Neural cell (in vitro differentiated cells): Measurements from ENCODE around the gene SS18L1. TPM values are rescaled to one million over a fixed set of nuclear protein-coding genes. Genes with fewer than 3 reads are reported as not detected.

Source experiments
- H2AFZ ChIP-seq: fragments of 200-600, 300-800 bp; sonication (generic), shearing (Covaris generic); 2 replicates; pipeline ENCODE4 v1.6.0; 2014; ENCODE audit warnings: low read depth, mild to moderate bottlenecking, antibody characterized with exemption, low read length, moderate library complexity
- H3F3A ChIP-seq: fragments of 200-600 bp; shearing (Covaris generic); 2 replicates; pipeline ENCODE4 v1.6.1; 2016; ENCODE audit warnings: mild to moderate bottlenecking, moderate library complexity, mixed read lengths, antibody characterized with exemption, low read length; ENCODE audit not compliant: insufficient read depth, poor library complexity, severe bottlenecking
- H3K27ac ChIP-seq: fragments of 200-600, 300-800 bp; sonication (generic), shearing (Covaris generic); 2 replicates; pipeline ENCODE4 v1.5.1; 2014; ENCODE audit warnings: mild to moderate bottlenecking, low read length, moderate library complexity
- H3K27me3 ChIP-seq: fragments of 300-800, 200-600 bp; sonication (generic), shearing (Covaris generic); 2 replicates; pipeline ENCODE4 v1.6.0; 2014; ENCODE audit warnings: mild to moderate bottlenecking, low read depth, low read length, moderate library complexity; ENCODE audit not compliant: insufficient read depth
- H3K36me3 ChIP-seq: fragments of 300-800, 200-600 bp; sonication (generic), shearing (Covaris generic); 2 replicates; pipeline ENCODE4 v1.5.1; 2014; ENCODE audit warnings: mild to moderate bottlenecking, antibody characterized with exemption, low read length, moderate library complexity; ENCODE audit not compliant: insufficient read depth
- H3K4me2 ChIP-seq: fragments of 300-800, 200-600 bp; sonication (generic), shearing (Covaris generic); 2 replicates; pipeline ENCODE4 v1.6.0; 2014; ENCODE audit warnings: mild to moderate bottlenecking, low read length
- H3K4me3 ChIP-seq: fragments of 300-800, 200-600 bp; sonication (generic), shearing (Covaris generic); 2 replicates; pipeline ENCODE4 v1.5.1; 2014; ENCODE audit warnings: mild to moderate bottlenecking, low read length, moderate library complexity
- H3K79me2 ChIP-seq: fragments of 200-600 bp; shearing (Covaris generic); replicated peaks from 2 replicates; pipeline ENCODE4 v1.6.0; 2014; ENCODE audit warnings: mild to moderate bottlenecking, low read length, moderate library complexity; ENCODE audit not compliant: insufficient read depth
- H3K9ac ChIP-seq: fragments of 300-800, 200-600 bp; sonication (generic), shearing (Covaris generic); 2 replicates; pipeline ENCODE4 v1.6.1; 2016; ENCODE audit warnings: mild to moderate bottlenecking, low read length, mixed read lengths
- H3K9me2 ChIP-seq: fragments of 200-600 bp; shearing (Covaris generic); 2 replicates; pipeline ENCODE4 v1.6.1; 2016; ENCODE audit warnings: mild to moderate bottlenecking, low read length, mixed read lengths; ENCODE audit not compliant: insufficient read depth
- H3K9me3 ChIP-seq: fragments of 200-600, 300-800 bp; sonication (generic), shearing (Covaris generic); 2 replicates; pipeline ENCODE4 v1.6.1; 2016; ENCODE audit warnings: mild to moderate bottlenecking, mixed run types, low read length, moderate library complexity, mixed read lengths
- H4K20me1 ChIP-seq: fragments of 200-600 bp; shearing (Covaris generic); 2 replicates; pipeline ENCODE4 v1.6.1; 2016; ENCODE audit warnings: mild to moderate bottlenecking, mixed run types; ENCODE audit not compliant: insufficient read depth
- CTCF ChIP-seq: fragments of 450-650 bp; IDR thresholded peaks from 2 replicates; pipeline ENCODE4 v1.5.1; 2014; ENCODE audit warnings: antibody characterized with exemption, mild to moderate bottlenecking, moderate library complexity; ENCODE audit not compliant: poor library complexity, severe bottlenecking
- EP300 ChIP-seq: fragments of 450-650 bp; conservative IDR thresholded peaks from 2 replicates; pipeline ENCODE4 v1.6.1; 2014; ENCODE audit warnings: antibody characterized with exemption, mild to moderate bottlenecking, moderate library complexity; ENCODE audit not compliant: poor library complexity, severe bottlenecking
- EZH2 ChIP-seq: fragments of 200-600, 300-800 bp; shearing (Covaris generic), sonication (generic); IDR thresholded peaks from 2 replicates; pipeline ENCODE4 v1.6.1; 2014; ENCODE audit warnings: antibody characterized with exemption, low read length, borderline replicate concordance, mild to moderate bottlenecking; ENCODE audit not compliant: insufficient read depth, poor library complexity, severe bottlenecking
- MXI1 ChIP-seq: fragments of 450-650 bp; conservative IDR thresholded peaks from 2 replicates; pipeline ENCODE4 v1.6.1; 2014; ENCODE audit warnings: antibody characterized with exemption, mild to moderate bottlenecking; ENCODE audit not compliant: poor library complexity, severe bottlenecking
- POLR2AphosphoS5 ChIP-seq: IDR thresholded peaks from 2 replicates; pipeline ENCODE4 v1.6.1; 2012
- RAD21 ChIP-seq: fragments of 450-650 bp; conservative IDR thresholded peaks from 2 replicates; pipeline ENCODE4 v1.6.1; 2014; ENCODE audit warnings: antibody characterized with exemption, mild to moderate bottlenecking, moderate library complexity
- SMC3 ChIP-seq: fragments of 450-650 bp; conservative IDR thresholded peaks from 2 replicates; pipeline ENCODE4 v1.6.1; 2014; ENCODE audit warnings: antibody characterized with exemption, mild to moderate bottlenecking, moderate library complexity; ENCODE audit not compliant: poor library complexity
- TAF1 ChIP-seq: IDR thresholded peaks from 2 replicates; pipeline ENCODE4 v1.6.1; 2012; ENCODE audit warnings: low read depth
- polyA plus RNA-seq: library from polyadenylated mRNA; depleted of rRNA; stranded (reverse); fragments of >200 nt; gene quantifications from 2 replicates; pipeline ENCODE4 v1.2.3, GENCODE V29; 2014
- TF ChIP-seq, protein P1 (sequence below): IDR thresholded peaks from 2 replicates; pipeline ENCODE4 v1.6.1; 2012; ENCODE audit warnings: borderline replicate concordance

Gene SS18L1
- polyA plus RNA-seq, 1 donor from 2014 or later: 117 TPM

DNA sequence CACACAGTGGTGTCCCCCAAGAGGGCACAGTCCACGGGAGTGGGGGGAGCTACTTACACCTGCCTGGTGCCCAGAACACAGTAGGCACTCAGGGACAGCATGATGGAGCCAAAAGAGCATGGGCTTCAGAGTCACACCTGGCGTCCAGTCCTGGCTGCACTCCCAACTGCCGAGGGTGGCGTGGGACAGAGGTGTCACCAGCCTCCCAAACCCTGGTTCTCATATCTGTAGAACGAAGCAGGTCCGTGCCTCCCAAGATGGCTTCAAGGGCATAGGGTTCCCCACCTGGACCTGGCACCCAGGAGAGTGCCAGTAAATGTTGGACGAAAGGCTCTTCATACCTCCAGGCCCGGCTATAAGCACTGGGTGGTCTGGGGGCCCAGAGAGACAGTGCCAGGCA, 67.6 kb downstream of the SS18L1 start:
- Histone ChIP-seq H3K4me3 (no peak overlapping the region), H3K4me2 (no peak overlapping the region), H3K79me2 (no peaks in the 10 kb centered on the region), H3F3A (no peaks in the 10 kb centered on the region), H3K27ac (peak overlapping the region; percentile 84), H3K9me3 (no peaks in the 10 kb centered on the region), H3K27me3 (no peaks in the 10 kb centered on the region), H3K9ac (no peak overlapping the region), H3K9me2 (no peaks in the 10 kb centered on the region), H4K20me1 (no peaks in the 10 kb centered on the region), H2AFZ (no peak overlapping the region), H3K36me3 (no peaks in the 10 kb centered on the region)
- TF ChIP-seq TAF1: no peak
- TF ChIP-seq RAD21: no peak
- no peak for TF ChIP-seq EZH2
- no peak for TF ChIP-seq POLR2AphosphoS5
- no peak for TF ChIP-seq SMC3
- no peak for TF ChIP-seq CTCF
- no peak for TF ChIP-seq EP300

DNA sequence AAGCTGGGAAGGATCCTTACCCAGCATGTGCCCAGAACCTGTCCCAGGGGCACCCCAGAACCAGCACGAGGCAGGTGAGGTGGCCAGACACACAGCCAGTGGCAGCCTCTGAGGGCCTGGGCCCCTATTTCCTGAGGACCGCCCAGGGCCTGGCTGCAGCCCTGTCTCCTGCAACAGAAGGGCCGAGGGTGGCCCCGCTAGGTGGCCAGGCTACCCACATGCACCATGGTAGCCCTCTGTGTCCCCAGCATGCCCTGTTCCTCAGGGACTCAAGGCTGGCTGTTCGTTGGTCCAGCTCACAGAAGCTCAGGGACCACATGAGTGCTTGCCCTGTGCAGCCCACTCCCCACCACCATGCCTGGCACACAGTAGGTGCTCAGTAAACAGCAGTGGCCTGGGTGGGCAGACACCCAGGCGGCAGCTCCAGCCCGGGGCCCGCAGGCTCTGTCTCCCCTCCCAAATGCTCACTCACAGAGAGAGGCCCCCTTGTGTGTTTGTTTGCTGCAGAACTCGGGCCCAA, 68.3 kb downstream of the SS18L1 start:
- peak overlapping the region; percentile 65 for H3K9ac ChIP-seq

GRCh38 chr20:62212299-62212698, 68.7 kb downstream of the SS18L1 start:
- Histone ChIP-seq H3K4me2 (peak overlapping the region; percentile 37), H3K36me3 (no peaks in the 10 kb centered on the region), H3K79me2 (no peaks in the 10 kb centered on the region), H3K9me3 (no peaks in the 10 kb centered on the region), H3K27ac (peak overlapping the region; percentile 84), H2AFZ (peak overlapping the region; percentile 32), H3K27me3 (no peaks in the 10 kb centered on the region), H3K4me3 (peak overlapping the region; percentile 51), H3F3A (no peaks in the 10 kb centered on the region), H3K9me2 (no peaks in the 10 kb centered on the region), H3K9ac (peak overlapping the region; percentile 65), H4K20me1 (no peaks in the 10 kb centered on the region)
- TF ChIP-seq POLR2AphosphoS5 (peak; percentile 65), EP300 (peak; percentile 46), EZH2 (no peak), MXI1 (no peak), CTCF (peak; percentile 10), TAF1 (no peak), RAD21 (peak; percentile 35), SMC3 (peak; percentile 48)
- TF ChIP-seq, protein P1, sequence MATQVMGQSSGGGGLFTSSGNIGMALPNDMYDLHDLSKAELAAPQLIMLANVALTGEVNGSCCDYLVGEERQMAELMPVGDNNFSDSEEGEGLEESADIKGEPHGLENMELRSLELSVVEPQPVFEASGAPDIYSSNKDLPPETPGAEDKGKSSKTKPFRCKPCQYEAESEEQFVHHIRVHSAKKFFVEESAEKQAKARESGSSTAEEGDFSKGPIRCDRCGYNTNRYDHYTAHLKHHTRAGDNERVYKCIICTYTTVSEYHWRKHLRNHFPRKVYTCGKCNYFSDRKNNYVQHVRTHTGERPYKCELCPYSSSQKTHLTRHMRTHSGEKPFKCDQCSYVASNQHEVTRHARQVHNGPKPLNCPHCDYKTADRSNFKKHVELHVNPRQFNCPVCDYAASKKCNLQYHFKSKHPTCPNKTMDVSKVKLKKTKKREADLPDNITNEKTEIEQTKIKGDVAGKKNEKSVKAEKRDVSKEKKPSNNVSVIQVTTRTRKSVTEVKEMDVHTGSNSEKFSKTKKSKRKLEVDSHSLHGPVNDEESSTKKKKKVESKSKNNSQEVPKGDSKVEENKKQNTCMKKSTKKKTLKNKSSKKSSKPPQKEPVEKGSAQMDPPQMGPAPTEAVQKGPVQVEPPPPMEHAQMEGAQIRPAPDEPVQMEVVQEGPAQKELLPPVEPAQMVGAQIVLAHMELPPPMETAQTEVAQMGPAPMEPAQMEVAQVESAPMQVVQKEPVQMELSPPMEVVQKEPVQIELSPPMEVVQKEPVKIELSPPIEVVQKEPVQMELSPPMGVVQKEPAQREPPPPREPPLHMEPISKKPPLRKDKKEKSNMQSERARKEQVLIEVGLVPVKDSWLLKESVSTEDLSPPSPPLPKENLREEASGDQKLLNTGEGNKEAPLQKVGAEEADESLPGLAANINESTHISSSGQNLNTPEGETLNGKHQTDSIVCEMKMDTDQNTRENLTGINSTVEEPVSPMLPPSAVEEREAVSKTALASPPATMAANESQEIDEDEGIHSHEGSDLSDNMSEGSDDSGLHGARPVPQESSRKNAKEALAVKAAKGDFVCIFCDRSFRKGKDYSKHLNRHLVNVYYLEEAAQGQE: peak; percentile 71

More for the DNA sequence above, 68.3 kb downstream of the SS18L1 start:
- Histone ChIP-seq H3K27me3 (no peaks in the 10 kb centered on the region), H3K79me2 (no peaks in the 10 kb centered on the region), H3K36me3 (no peaks in the 10 kb centered on the region), H3K4me3 (peak overlapping the region; percentile 51), H3K9me2 (no peaks in the 10 kb centered on the region), H3F3A (no peaks in the 10 kb centered on the region), H4K20me1 (no peaks in the 10 kb centered on the region), H3K9me3 (no peaks in the 10 kb centered on the region), H3K4me2 (no peak overlapping the region), H3K27ac (peak overlapping the region; percentile 84), H2AFZ (peak overlapping the region; percentile 32)
- TF ChIP-seq POLR2AphosphoS5 (no peak), MXI1 (peak; percentile 11)
